Right lung (tissue), 5 donors: Measurements from ENCODE around the gene AEBP1. TPM values are rescaled to one million over a fixed set of nuclear protein-coding genes. Genes with fewer than 3 reads are reported as not detected.
A peak's percentile ranks its signal among the peaks of the same experiment; 100 is the strongest.

Experiments
- DNase-seq, 2 donors: peaks; one replicate each; pipeline ENCODE4 v3.0.0-alpha.2; 2013
- polyA plus RNA-seq, 5 donors: library from polyadenylated mRNA; unstranded; fragments of 120-200 nt; gene quantifications; one replicate each; pipeline versions ENCODE4 v1.2.1 to v1.2.3, GENCODE V29; 2013; ENCODE audit warnings: inconsistent platforms in 1 of 5, low replicate concordance in 1 of 5; ENCODE audit not compliant: insufficient read length in 5 of 5, insufficient read depth in 1 of 5

The AEBP1 gene
- polyA plus RNA-seq, 5 donors: 40.9 to 74.4 (median 48.2) TPM

GRCh38 chr7:44082541-44083207, 21.5 kb upstream of the AEBP1 start:
- DNase-seq: peak; percentile 97

GRCh38 chr7:44083796-44084195, 20.3 kb upstream of the AEBP1 start:
- DNase-seq: no peak

GRCh38 chr7:44084701-44085100, 19.4 kb upstream of the AEBP1 start:
- no peak for DNase-seq

GRCh38 chr7:44085546-44085945, 18.6 kb upstream of the AEBP1 start:
- no peak for DNase-seq

- no peak for DNase-seq
These were observed 17.5 kb upstream of the AEBP1 start for GRCh38 chr7:44086627-44087026.

- no peak for DNase-seq
These were observed 16.0 kb upstream of the AEBP1 start for GRCh38 chr7:44087911-44088838.

- no peak for DNase-seq
These were observed 11.0 kb upstream of the AEBP1 start for GRCh38 chr7:44093102-44093641.

- no peak for DNase-seq
These were observed 9.8 kb upstream of the AEBP1 start for GRCh38 chr7:44094365-44094764.

GRCh38 chr7:44094883-44095592, 9.1 kb upstream of the AEBP1 start:
- no peak for DNase-seq

- DNase-seq: no peak
These were observed 8.4 kb upstream of the AEBP1 start for GRCh38 chr7:44095781-44096180.

GRCh38 chr7:44096326-44096881, 7.7 kb upstream of the AEBP1 start:
- DNase-seq: no peak

GRCh38 chr7:44097064-44097932, 6.8 kb upstream of the AEBP1 start:
- DNase-seq: no peak

- DNase-seq: no peak
These were observed 5.8 kb upstream of the AEBP1 start for GRCh38 chr7:44098092-44099068.

GRCh38 chr7:44099669-44100068, 4.5 kb upstream of the AEBP1 start:
- no peak for DNase-seq

GRCh38 chr7:44100458-44101302, 3.5 kb upstream of the AEBP1 start:
- DNase-seq: no peak

- DNase-seq: no peak
These were observed 2.7 kb upstream of the AEBP1 start for GRCh38 chr7:44101303-44101965.

GRCh38 chr7:44101966-44102845, 1.9 kb upstream of the AEBP1 start:
- no peak for DNase-seq
